Epithelial cell of proximal tubule (primary cell): ENCODE measurements around the gene ZNF768. TPM values are rescaled to one million over a fixed set of nuclear protein-coding genes. Genes with fewer than 3 reads are reported as not detected.
A peak's percentile ranks its signal among the peaks of the same experiment; 100 is the strongest.

Source experiments
- DNase-seq: peaks from one replicate; pipeline ENCODE4 v3.0.0-alpha.2; 2011; ENCODE audit warnings: low read depth
- H3K4me3 ChIP-seq: 2 replicates; pipeline ENCODE4 v1.5.1; 2011; ENCODE audit warnings: low read depth, mild to moderate bottlenecking, low read length
- total RNA-seq: library from RNA; depleted of rRNA; stranded (reverse); fragments of >200 nt; gene quantifications from 2 replicates; pipeline ENCODE4 v1.2.3, GENCODE V29; 2015
- TF ChIP-seq, protein P1 (sequence below): conservative IDR thresholded peaks from 2 replicates; pipeline ENCODE4 v1.5.1; 2012; ENCODE audit warnings: low read depth, mild to moderate bottlenecking, low read length

Gene ZNF768
- total RNA-seq, 1 donor from 2014 or later, result 35.2 TPM

- TF ChIP-seq, protein P1, sequence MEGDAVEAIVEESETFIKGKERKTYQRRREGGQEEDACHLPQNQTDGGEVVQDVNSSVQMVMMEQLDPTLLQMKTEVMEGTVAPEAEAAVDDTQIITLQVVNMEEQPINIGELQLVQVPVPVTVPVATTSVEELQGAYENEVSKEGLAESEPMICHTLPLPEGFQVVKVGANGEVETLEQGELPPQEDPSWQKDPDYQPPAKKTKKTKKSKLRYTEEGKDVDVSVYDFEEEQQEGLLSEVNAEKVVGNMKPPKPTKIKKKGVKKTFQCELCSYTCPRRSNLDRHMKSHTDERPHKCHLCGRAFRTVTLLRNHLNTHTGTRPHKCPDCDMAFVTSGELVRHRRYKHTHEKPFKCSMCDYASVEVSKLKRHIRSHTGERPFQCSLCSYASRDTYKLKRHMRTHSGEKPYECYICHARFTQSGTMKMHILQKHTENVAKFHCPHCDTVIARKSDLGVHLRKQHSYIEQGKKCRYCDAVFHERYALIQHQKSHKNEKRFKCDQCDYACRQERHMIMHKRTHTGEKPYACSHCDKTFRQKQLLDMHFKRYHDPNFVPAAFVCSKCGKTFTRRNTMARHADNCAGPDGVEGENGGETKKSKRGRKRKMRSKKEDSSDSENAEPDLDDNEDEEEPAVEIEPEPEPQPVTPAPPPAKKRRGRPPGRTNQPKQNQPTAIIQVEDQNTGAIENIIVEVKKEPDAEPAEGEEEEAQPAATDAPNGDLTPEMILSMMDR, result peak; percentile 19
- no peak overlapping the region for H3K4me3 ChIP-seq
- peak; percentile 88 for DNase-seq
These were observed 4.3 kb downstream of the ZNF768 start for GRCh38 chr16:30521873-30522641.

DNA sequence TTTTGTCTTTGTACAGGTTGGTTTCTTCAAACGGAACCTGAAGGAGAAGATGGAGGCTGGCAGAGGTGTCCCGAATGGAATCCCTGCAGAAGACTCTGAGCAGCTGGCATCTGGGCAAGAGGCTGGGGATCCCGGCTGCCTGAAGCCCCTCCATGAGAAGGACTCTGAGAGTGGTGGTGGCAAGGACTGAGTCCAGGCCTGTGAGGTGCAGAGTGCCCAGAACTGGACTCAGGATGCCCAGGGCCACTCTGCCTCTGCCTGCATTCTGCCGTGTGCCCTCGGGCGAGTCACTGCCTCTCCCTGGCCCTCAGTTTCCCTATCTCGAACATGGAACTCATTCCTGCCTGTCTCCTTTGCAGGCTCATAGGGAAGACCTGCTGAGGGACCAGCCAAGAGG, 4.9 kb downstream of the ZNF768 start:
- no peak for DNase-seq
- H3K4me3 ChIP-seq, result no peak overlapping the region
- TF ChIP-seq, protein P1, result no peak

GRCh38 chr16:30519120-30520049, 7.0 kb downstream of the ZNF768 start:
- DNase-seq, result no peak
- TF ChIP-seq, protein P1, result no peak

DNA sequence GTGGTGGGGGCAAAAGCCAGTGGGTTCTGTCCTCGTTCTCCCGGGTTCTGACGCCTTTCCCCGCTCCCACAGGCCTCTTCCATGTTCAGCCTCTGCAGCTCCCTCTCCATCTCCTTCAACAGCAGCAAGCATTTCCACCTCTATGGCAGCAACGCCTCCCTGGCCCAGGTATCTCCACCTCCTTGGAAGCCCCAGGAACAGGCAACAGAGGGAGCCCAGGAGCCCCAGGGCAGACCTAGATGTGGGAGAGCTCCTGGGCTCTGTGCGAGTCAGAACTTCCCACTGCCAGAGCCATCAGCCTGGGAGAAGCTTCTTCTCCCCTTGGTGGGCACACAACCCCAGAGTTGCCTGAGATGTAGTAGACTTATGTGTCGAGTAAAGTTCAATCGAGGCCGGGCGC, 7.8 kb downstream of the ZNF768 start:
- no peak overlapping the region for H3K4me3 ChIP-seq
- TF ChIP-seq, protein P1, result no peak
- no peak for DNase-seq

More at GRCh38 chr16:30519120-30520049, 7.0 kb downstream of the ZNF768 start:
- no peak overlapping the region for H3K4me3 ChIP-seq

- no peak overlapping the region for H3K4me3 ChIP-seq
- DNase-seq, result no peak
- TF ChIP-seq, protein P1, result no peak
These were observed 11.1 kb downstream of the ZNF768 start for GRCh38 chr16:30515275-30515674.

GRCh38 chr16:30511509-30511908, 14.9 kb downstream of the ZNF768 start:
- H3K4me3 ChIP-seq, result no peak overlapping the region
- DNase-seq, result no peak
- TF ChIP-seq, protein P1, result no peak
